ENCODE data around the gene THOC5.
"Not testable (repeated sequence)": the region's sequence is repeated elsewhere in the genome, so short reads cannot be mapped to it uniquely, and the experiment has no call there.

The THOC5 gene

DNA sequence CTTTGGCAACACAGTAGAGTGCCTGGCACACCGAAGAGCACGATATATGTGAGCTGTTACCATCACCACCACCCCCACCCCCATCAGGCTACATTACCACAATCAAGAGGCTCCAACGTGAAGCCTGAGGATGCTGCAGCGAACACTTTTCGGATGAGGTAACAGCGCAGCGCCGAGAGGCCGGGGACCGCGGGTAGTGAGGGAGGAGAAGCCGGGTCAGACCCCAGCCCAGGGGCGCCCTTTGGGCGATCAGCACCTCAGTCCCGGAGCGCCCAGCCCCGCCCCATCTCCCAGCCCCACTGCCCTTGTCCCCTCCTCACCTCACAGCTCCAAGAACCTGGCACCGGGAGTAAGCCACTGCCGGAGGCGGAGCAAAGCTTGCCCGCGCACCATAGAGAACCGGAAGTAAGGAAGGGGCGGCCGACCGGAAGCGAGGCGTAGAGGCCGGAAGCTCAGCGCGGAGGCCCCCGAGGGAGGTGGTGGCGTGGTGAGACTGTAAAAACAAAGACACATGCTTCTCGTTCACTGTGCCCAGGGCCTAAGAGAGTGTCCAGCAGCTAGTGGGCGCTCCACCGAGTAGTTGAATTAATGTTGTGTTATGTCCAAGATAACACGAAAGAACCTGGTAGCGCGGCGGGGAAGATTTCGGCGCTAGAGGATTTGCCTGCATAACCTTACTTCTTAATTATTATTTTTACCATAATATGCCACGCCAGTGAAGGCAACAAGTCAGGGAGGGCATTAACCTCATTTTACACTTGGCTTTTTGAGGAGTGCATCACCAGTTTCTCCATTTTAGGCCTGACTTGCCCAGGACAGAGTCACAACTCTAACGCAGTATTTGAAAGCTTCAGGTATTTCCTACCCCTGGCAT is at the start of gene THOC5:
Gene THOC5 (minus strand): TSS at position 407 of the 874 bp plus-strand sequence. CDS start 4,610 bp downstream, outside the sequence.
- peak; percentile 91 for DNase-seq (ENCODE audit: insufficient read length, low spot score)
- FAIRE-seq, result peak; percentile 74

DNA sequence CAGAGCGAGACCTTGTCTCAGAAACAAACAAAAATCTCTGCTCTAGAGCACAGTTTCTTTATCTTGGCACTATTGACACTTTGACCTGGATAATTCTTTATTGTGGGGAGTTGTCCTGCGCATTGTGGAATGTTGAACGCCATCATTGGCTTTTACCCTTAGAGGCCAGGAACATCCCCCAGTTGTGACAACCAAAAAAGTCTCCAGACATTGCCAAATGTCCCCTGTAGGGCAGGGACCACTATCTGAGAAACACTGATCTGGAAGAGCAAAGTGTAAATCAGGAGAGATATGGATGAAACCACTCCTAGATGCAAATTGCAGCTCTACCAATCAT is 45.1 kb upstream of the THOC5 start:
- DNase-seq (ENCODE audit: insufficient read length, low spot score) (no peak), FAIRE-seq (no peak)

- not testable (repeated sequence) for DNase-seq (ENCODE audit: insufficient read length, low spot score); FAIRE-seq
Measured at GRCh38 chr22:29597871-29598683, 44.5 kb upstream of the THOC5 start.

DNA sequence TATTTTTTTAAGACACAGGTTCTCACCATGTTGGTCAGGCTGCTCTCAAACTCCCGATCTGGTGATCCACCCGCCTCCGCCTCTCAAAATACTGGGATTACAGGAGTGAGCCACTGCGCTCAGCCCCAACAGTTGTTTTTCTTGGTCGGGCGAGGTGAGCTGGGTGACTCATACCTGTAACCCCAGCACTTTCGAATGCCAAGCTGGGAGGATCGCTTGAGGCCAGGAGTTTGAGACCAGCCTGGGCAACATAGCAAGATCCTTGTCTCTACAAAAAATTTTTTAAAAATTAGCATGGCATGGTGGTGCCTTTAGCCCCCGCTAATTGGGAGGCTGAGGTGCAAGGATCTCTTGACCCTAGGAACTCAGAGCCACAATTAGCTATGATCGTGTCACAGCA is 42.9 kb upstream of the THOC5 start:
- DNase-seq (ENCODE audit: insufficient read length, low spot score) (no peak), FAIRE-seq (no peak)

- FAIRE-seq; DNase-seq (ENCODE audit: insufficient read length, low spot score): not testable (repeated sequence)
Measured at GRCh38 chr22:29594447-29594846, 40.9 kb upstream of the THOC5 start.

DNA sequence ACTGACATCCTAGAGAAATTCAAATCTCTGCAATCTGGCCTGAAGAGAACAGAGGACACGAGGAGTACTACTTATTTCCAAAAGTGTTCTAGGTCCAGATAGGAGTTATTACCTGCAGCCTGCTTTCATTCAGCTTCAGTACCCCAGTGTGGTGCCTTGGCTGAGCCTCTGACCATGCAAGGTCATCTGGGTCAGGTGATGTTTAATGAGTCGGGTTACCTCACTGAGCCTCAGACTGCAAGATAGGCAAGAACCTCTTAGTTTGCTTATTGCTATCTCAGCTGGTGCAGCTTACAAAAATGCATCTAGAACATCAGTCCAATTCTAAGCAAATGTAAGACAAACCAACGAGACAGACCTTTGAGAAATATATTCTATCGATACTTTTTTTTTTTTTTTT is 40.4 kb upstream of the THOC5 start:
- FAIRE-seq (no peak), DNase-seq (ENCODE audit: insufficient read length, low spot score) (no peak)

DNA sequence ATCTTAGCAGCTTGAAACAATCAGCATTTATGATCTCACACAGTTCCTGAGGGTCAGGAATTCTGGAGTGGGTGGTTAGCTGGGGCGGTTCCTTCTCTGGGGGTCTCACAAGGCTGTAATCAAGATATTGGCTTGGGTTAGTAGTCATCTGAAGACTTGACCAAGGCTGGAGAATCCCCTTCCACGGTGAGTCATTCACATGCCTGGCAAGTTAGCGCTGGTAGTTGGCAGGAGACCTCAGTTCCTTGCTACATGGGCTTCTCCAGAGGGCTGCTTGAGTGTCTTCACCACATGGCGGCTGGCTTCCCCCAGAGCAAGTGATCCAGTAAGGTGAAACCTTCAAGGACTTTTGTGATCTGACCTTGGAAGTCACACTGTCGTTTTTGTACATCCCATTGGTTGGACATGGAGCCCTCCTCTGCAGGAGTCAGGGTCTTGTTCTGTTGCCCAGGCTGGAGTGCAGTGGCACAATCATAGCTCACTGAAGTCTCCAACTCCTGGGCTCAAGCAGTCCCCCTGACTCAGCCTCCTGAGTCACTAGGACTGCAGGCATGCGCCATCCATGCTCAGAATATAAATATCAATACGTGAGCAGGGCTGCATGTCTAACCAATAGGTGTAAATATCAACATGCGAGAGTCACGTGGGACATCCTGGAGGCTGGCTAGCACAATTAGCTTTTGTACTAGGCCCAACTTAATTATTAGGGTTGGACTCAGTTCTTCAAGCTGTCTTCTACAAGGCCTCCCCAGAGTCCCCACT is 34.6 kb upstream of the THOC5 start:
- DNase-seq (ENCODE audit: insufficient read length, low spot score), result no peak
- FAIRE-seq, result no peak

- not testable (repeated sequence) for DNase-seq (ENCODE audit: insufficient read length, low spot score); FAIRE-seq
Measured at GRCh38 chr22:29586193-29586705, 32.7 kb upstream of the THOC5 start.

- no peak for DNase-seq (ENCODE audit: insufficient read length, low spot score)
- FAIRE-seq, result no peak
Measured at GRCh38 chr22:29584975-29585374, 31.4 kb upstream of the THOC5 start.

- no peak for FAIRE-seq
Measured at GRCh38 chr22:29581799-29582198, 28.2 kb upstream of the THOC5 start.

DNA sequence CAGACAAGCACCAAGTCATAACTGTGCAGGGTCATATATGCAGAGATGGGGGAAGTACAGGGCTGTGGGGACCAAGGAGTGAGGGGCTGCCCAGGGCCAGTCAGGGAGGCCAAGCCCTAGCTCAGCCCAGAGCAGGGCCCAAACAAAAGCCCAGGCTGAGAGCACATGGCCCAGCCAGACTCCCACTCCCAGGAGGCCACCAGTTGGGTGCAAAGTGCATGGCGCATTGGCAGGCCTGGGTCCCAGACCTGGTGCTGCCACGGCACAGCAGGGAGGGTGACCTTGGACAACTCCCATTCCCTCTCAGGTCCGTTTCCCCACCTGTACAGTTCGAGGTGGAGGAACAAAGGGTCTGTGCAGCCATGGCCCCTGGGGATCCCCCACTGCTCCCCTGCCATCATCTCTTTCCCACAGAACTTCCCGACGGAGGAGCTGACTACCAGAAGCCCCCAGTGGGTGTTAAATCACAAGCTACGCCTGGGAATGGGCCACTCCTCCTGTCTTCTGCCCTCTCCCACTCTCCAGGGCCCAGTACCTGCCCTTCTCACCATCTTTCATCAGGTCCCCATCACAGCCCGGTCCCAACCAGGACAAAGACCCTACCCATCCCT is 26.7 kb upstream of the THOC5 start:
- DNase-seq (ENCODE audit: insufficient read length, low spot score) (no peak), FAIRE-seq (no peak)

More at GRCh38 chr22:29581799-29582198, 28.2 kb upstream of the THOC5 start:
- no peak for DNase-seq (ENCODE audit: insufficient read length, low spot score)

- DNase-seq (ENCODE audit: insufficient read length, low spot score) (no peak), FAIRE-seq (no peak)
Measured at GRCh38 chr22:29578462-29579200, 25.1 kb upstream of the THOC5 start.

- no peak for DNase-seq (ENCODE audit: insufficient read length, low spot score)
Measured at GRCh38 chr22:29574762-29575450, 21.3 kb upstream of the THOC5 start.

GRCh38 chr22:29570912-29571549 is 17.5 kb upstream of the THOC5 start:
- FAIRE-seq (no peak), DNase-seq (ENCODE audit: insufficient read length, low spot score) (no peak)

More at GRCh38 chr22:29574762-29575450, 21.3 kb upstream of the THOC5 start:
- FAIRE-seq, result no peak

DNA sequence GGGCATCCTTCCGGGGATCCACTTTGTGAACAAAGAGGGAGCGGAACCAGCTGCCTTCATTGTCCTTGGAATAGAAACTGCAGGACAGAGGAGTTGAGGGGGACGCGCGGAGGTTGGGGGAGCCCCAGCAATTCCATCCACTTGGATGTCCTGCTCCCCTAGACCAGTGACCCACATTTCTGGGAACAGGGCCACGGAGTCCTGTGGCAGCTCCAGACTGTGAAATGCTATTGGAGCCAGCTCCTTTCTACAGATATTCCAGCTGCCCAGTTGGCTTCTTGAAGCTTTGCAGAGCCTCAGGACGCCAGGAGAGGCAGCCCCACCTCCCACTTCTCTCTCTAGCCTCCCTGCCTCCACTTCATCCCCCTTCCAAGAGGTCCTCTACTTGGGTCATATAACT is 16.9 kb upstream of the THOC5 start:
- no peak for FAIRE-seq
- DNase-seq (ENCODE audit: insufficient read length, low spot score), result no peak

DNA sequence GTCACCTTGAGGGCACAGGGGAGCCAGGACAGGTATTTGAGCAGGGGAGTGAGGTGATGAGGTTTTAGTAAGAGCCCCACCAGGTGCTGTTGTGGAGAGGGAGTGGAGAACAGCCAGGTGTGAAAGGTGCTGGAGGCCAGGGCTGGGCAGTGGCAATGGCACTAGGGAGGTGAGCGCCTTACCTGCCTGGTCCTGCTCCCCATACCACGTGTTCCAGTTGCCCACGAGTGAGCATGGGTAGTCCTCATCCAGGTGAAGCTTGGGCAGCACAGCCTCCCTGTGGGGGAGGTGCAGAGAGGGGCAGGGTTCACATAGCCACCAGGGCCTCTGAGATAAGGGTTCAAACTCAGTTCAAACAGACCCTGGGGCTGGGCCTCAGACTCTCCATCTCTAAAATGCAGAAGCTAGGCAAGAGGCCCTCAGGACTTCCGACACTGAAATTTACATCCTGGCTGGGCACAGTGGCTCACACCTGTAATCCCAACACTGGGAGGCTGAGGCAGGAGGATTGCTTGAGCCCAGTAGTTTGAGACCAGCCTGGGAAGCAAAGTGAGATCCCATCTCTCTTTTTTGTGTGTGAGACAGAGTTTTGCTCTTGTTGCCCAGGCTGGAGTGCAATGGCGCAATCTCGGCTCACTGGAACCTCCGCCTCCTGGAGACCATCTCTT is 15.6 kb upstream of the THOC5 start:
- FAIRE-seq (no peak), DNase-seq (ENCODE audit: insufficient read length, low spot score) (no peak)

DNA sequence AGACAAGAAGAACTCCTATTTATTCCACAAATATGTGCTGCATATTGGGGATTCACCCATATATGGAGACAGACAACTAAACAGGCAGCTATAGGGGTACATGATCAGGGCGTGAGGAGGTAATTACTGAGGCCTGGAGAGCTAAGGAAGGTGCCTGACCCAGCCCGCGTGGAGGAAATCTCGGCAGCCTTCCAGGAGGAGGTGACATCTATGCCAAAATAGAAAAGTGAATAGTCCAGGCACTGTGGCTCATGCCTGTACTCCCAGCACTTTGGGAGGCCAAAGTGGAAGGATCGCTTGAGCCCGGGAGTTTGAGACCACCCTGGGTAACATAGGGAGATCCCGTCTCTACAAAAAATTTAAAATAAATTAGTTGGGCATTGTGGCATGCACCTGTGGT is 13.8 kb upstream of the THOC5 start:
- FAIRE-seq (no peak), DNase-seq (ENCODE audit: insufficient read length, low spot score) (no peak)

DNA sequence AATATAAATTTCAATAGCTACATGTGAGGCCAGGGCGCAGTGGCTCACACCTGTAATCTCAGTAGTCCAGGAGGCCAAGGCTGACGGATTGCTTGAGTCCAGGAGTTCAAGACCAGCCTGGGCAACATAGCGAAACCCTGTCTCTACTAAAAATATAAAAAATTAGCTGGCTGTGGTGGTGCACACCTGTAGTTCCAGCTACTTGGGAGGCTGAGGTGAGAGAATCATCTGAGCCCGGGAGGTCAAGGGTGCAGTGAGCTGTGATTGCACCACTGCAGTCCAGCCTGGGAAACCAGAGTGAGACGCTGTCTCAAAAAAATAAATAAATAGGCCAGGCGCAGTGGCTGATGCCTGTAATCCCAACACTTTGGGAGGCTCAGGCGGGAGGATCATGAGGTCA is 13.0 kb upstream of the THOC5 start:
- not testable (repeated sequence) for FAIRE-seq; DNase-seq (ENCODE audit: insufficient read length, low spot score)
